Endothelial cell of umbilical vein (primary cell): ENCODE data around the gene HOXD12.

Experiments used
- CTCF ChIP-seq, 2 donors: IDR thresholded peaks; 1 replicate in 1 of 2; 2 replicates in 1 of 2; pipeline ENCODE4 v1.5.1; 2011; ENCODE audit warnings: low read length in 2 of 2, mild to moderate bottlenecking in 2 of 2, moderate library complexity in 2 of 2, control low read depth in 1 of 2, inconsistent platforms in 1 of 2, low read depth in 1 of 2; ENCODE audit not compliant: insufficient read depth in 1 of 2; ENCODE audit errors: extremely low read depth in 1 of 2
- EZH2 ChIP-seq: IDR thresholded peaks from 2 replicates; pipeline ENCODE4 v1.6.1; 2012; ENCODE audit warnings: borderline replicate concordance, low read depth, mild to moderate bottlenecking, moderate library complexity, low read length, inconsistent platforms; ENCODE audit not compliant: severe bottlenecking
- POLR2A ChIP-seq: IDR thresholded peaks from 2 replicates; pipeline ENCODE4 v1.6.1; 2012; ENCODE audit warnings: low read depth, mild to moderate bottlenecking, control low read depth, low read length

- TF ChIP-seq POLR2A (no peak), CTCF (IDR thresholded peaks at IDR 0.05; ENCODE audit: extremely low read depth in 1 of 2, insufficient read depth in 1 of 2, low read depth in 1 of 2, low read length in 2 of 2) (no peak), EZH2 (no peak)
These were observed 4.2 kb upstream of the HOXD12 start for GRCh38 chr2:176095421-176095820.
